T-helper 9 cell (primary cell): ENCODE results near the gene ADAM12.

Experiments
- DNase-seq: peaks from one replicate; pipeline ENCODE4 v3.0.0-alpha.2; 2020

ADAM12 gene

DNA sequence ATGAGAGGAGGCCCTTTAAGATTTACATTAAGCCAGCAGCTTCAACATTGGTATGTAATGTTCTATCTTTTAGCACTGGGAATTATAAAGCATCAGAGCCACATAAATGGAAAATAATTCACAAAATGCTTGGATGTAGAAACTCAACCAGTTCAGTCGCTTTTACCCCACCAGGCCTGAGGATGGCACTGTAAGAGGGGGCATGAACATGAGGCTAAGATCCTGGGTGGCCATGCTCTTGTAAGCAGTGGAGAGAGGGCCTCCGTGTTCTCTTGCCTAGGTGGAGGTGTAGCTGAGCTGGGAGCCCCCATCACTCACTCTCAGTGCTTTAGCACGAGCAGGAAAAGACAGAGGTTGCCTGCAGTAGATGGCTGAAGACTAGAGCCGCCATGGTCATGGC lies 253.1 kb downstream of the ADAM12 start:
- no peak for DNase-seq

DNA sequence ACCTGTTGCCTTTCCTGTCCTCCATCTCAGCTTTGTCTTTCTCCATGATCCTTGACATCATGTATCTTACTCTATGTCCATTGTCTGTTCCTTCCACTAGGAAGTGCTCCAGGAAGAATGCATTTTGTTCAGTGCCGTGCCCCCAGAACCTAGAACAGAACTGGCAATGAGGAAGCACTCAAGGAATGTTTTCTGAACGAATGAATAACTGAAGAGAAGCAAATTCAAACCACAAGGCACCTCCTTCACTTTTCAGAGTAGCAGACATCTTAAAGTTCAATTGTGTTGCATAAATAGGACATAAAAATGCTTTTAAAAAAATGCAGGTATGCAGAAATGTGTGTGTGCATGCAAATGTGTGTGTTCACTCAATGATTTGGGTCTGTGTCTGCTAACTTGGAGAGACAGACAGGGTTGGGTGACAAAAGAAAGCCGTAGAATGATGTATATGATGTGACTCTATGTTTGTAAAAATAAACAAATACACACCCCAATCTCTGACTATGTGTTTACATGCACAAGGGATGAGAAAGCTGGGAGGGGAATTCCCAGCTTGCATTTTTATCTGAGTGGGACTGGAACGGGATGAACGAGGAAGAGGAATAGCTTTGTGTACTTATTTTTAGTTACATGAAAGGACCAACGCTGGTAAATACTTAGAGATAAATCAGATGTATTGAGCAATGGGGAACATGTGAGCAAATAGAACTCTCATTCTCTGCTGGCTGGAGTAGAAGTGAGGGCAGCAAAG lies 254.2 kb downstream of the ADAM12 start:
- no peak for DNase-seq

DNA sequence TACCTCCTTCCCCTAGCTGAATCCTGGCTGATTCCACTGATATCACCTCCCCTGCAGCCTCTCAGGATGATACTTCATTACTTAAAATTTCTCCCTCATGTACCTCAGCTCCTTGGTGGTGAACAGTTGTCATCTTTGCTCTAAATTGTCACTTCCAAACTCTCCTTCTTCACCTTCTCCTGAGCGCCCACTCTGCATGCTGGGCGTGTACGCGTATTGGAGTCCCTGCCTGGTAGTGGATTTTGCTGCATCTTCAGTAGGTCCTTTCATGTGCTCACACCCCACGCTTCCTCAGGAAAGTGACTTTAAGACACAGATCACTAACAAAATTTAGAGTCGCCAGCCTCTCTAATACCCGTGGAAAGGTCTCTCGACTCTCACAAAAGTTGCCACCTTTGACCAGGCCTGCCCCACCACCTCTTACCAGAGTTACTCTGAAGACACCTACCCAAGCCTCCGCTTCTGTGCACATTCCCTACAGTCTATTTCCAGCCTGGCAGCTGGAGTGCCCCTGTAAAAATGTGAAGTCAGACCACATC lies 255.1 kb downstream of the ADAM12 start:
- no peak for DNase-seq

DNA sequence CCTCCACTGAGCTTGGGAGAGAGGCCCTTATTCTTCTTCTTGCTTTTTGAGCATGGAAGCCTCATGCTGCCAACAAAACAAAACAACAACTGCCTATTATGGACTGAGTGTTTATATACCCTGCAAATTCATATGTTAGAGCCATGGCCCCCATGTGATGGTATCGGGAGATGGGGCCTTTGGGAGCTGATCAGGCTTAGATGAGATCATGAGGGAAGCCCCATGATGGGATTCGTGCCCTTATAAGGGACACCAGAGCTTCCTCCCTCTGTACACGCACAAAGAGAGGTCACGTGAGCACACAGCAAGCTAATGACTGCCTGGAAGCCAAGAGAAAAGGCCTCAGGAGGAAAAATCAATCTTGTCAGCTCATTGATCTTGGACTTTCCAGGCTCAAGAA lies 256.9 kb downstream of the ADAM12 start:
- no peak for DNase-seq

DNA sequence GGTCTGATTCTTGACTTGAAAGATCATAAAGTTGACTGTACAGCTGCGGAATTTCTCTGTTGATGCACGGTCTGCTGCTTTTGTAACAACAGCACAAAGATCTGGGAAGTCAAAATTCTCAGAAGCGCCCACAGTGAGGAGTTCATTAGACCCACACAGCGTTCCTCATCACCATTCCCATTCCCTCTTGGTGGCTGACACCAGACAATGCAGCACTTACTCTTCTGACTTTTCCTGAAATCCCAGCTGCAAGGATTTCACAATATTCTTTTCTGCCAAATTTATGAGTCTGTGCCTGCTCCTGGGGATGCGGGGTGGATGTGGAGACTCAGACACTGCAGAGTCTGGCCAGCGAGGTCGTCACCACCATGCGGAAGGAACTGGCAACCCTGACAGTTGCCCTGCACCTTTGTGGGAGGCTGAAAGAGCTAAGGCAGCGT lies 258.0 kb downstream of the ADAM12 start:
- no peak for DNase-seq

DNA sequence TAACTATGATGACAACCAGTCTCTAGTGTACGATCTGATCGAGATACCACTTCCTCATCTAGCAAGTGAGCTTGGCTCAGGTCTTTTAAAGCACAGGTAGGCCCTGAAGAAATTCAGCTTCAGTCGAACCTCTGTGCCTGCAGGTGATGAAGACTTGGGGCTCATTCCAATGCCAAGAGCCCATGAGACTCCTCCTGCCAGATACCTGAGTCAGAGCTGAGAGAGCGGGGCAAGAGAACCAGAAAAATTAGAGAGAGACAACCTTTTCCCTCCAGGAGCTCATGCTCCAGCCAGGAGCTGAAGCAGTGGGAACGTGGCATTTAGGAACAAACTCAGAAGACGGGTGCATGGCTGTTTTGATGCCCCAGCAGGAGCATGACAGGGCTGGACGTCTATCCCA lies 259.3 kb downstream of the ADAM12 start:
- no peak for DNase-seq

DNA sequence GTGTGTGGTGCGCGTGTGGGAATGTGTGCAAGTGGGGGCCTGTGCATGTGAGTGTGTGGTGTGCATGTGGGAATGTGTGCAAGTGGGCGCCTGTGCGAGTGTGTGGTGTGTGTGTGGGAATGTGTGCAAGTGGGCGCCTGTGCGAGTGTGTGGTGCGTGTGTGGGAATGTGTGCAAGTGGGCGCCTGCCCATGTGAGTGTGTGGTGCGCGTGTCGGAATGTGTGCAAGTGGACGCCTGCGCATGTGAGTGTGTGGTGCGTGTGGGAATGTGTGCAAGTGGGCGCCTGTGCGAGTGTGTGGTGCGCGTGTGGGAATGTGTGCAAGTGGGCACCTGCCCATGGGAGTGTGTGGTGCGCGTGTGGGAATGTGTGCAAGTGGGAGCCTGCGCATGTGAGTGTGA lies 259.7 kb downstream of the ADAM12 start:
- no peak for DNase-seq

DNA sequence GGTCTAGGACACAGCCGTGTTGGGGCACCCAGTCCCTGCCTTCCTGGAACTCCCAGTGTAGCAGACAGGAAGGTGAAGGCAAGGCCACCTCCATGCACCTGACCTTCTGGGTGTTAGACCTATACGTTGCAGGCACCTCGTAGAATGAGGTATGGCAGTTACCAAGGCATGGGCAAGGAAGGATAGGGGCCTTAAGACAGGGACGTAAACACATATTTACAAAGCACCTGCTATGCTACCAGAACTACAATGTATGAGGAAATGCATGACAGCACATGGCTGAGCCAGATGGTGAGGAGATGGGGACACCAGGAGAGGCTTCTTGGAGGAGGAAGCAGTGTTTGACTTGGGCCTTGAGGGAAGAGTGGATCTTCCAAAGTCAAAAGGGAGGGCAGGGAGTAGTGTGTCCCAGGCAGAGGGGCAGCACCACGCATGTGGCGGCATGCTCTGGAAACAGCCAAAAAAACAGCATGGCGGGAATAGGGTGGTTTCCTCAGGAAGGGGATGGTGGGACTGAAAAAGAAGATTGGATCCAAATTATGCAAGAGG lies 260.7 kb downstream of the ADAM12 start:
- no peak for DNase-seq

DNA sequence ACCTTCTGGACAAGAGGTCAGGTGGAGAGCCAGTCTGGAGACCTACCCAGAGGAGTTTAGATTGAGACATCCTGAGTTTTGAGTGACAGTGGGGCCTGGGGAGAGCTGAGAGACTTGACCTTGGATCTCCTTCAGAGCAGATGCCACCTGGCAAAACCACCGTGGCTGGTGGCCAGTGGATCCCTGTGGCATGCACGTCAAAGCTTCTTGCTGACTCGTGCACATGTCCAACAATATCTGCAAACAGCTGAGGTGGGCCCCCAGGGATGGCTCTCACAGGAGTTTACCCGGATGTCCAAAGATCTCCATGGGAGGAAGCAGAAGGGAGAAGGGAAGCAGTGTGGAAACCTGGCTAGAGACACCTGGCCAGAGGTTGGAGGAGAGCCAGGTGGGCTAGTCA lies 261.4 kb downstream of the ADAM12 start:
- DNase-seq: no peak

DNA sequence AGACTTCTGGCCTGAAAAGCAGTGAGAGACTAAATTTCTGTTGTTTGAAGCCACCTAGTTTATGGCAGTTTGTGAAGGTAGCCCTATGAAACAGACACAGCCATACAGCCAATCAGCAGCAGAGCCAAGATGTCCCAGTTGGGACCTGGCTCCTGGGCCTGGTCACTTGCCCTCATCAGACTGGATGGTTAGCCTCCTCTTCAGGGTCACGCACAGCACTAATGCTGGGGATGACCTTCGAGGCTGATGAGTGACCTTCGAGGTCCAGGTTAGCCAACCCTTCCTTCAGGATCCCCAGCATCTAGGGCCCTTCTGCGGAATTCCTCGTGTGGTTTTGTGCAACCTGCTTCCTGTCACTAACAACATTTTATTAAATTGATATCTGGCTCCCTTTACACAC lies 262.3 kb downstream of the ADAM12 start:
- DNase-seq: no peak

DNA sequence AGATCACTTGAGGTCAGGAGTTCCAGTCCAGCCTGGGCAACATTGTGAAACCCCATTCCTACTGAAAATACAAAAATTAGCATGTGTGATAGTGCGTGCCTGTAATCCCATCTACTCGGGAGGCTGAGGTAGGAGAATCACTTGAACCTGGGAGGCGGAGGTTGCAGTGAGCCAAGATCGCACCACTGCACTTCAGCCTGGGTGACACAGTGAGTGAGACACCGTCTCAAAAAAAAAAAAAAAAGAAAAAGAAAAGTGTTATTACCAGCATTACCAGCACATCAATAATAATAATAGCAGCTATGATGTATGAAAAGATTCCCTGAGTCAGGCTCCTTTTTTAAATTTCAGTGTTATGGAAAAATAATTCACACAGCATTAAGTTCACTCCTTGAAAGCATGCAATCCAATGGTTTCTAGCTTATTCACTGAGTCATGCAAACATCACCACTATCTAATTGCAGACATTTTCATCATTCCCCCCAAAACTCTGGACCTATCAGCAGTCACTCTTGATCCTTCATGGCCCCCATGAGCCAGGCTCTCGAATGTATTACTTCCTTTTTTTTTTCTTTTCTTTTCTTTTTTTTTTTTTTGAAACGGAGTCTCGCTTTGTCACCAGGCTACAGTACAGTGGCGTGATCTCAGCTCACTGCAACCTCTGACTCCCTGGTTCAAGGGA lies 263.5 kb downstream of the ADAM12 start:
- DNase-seq: no peak

DNA sequence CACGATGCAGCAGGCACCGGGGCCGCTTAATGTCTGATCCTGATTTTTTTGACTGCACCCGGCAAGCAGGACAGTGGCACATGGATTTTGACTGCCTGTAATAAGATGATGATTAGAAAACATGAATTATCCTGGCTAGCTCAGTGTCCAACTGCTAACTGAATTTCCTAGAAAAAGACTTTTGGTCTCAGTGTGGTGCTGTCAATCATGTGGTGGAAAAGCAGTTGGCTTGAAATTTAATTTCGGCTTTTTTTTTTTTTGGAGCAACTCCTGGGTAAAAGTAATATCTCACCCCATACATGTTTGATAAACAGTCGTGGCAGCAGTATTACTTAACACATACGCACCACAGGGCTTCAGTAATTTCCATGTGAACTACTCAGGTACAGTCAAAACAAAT lies 264.2 kb downstream of the ADAM12 start:
- no peak for DNase-seq

DNA sequence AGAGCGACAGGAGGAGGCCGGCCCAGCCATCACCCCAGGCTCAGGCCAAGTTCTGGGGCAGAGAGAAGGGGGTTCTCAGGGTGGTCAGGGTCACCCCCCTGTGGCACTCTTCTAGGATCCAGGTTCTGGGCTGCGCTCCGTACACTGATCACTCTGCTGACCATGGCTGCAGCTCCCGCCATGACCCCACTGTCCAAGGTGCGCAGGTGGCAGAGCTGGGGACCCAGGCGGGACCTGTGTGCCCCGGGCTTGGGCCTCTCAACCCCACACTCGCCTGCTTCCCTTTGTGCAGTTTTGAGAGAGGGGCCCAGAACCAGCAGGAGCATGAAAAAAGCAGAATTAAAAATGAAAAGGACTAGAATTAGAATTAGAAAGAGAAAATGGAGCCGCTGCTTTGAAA lies 264.8 kb downstream of the ADAM12 start:
- no peak for DNase-seq

DNA sequence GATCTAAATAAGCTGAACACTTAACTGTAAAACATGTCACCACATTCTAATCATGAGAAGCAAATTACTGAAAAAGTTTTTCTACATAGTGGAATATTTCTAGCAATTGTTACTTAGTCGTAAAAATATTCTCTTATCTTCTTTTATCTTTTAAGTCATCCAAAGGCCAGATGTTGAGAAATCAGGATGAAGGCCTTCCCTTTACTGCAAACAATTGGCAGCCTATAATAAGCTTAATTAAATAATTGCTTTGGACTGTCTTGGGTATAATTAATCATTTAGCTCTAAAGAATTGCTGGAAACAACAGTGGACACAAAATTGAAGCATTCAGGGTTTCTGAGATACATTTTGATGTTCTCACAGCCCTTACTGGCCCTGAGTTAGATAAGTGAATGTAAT lies 265.4 kb downstream of the ADAM12 start:
- DNase-seq: no peak

DNA sequence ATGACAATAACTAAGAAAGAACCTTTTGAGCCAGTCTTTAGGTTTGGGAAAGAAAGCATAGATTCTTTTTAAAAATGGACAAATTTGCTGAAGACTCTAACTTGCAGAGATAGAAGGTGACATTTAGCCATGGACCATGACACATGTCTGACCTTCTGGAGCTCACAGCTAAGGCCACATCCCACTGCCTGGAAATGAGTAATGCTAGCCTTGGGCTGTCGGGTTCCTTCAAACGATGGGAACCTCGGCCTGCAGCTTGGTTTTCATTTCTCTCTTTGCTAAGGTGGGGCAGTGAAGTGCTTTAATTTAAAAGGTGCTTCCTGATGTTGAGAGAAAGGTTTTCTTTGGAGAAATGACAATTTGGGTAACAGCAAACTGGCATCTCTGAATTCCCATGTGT lies 268.7 kb downstream of the ADAM12 start:
- no peak for DNase-seq

DNA sequence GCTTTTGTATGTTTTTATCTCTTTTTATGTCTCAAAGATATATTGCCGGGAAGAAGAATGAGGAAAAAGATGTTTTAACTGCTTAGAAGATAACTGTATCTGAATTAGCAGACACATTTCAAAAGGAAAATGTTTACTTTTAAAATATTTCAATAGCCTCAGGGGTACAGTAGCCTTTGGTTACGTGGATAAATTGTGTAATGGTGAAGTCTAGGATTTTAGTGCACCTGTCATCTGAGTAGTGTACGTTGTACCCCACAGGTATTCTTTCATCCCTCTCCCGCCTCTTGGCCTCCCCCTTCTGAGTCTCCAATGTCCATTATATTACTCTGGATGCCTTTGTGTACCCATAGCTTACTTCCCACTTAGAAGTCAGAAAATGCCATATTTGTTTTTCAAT lies 269.8 kb downstream of the ADAM12 start:
- DNase-seq: no peak

DNA sequence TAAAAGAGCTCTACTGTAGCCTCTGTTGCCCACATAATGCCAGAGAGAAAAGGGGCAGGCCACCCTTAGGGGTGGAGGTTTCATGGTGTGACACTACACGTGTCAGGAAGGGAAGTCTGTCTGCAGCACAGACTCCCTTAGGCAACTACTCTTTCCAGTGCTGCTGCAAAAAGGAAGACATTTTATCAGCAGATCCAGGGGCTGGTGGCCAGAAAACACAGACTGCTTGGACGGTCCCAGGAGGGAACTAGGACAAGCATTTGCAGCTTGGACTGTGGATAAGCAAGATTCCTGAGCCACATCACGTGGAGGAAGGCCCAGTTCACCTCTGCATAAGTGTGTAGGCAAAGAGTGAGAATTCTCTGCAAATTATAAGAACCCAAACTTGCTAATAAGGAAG lies 271.1 kb downstream of the ADAM12 start:
- DNase-seq: no peak

DNA sequence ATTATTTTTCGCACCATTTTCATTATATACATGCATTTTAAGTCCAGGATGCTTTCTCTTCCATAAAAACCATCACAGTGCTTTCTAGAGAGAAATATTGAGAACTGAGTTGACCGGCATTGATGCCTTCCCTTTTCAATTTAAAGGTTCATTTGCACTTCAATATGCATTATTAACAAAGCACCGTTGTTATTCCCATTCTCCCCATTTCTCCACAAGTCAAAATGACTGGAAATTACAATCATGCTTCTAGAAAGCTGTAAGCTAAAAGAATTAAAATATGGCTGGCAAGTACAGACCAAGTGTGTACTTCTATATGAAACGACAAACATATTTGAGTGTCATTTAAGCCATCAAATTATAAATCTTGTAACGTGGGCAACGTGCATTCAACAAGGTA lies 272.4 kb downstream of the ADAM12 start:
- no peak for DNase-seq

DNA sequence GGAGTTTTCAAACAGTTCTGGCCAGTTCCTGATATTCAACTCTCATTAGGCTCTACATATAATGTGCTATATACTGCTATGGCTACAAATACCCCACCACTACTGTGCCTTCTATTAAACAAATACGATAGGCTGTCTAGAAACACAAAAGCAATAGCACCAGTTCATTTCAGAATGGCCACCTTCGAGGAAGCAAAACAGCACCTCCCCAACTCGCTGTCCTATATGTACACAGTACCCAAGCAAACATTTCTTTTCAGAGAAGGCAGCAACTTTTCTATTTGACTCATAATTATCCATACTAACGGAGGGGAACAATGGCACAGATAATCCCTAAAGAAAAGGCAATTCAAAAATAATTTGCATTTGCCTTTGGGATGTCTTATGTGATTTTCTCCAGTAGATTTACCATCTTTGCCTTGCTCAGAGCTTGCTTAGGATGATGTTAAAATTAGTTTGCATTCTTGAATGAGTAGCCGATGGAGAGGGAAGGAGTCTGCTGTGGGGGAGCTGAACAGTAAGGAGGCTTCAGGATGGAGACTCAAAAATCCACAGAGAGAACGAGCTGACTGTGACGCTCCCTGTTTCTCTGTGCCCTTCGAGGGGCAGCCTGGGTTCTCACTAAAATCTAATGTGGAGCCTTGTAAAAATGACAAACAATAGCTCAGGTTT lies 273.3 kb downstream of the ADAM12 start:
- DNase-seq: no peak

DNA sequence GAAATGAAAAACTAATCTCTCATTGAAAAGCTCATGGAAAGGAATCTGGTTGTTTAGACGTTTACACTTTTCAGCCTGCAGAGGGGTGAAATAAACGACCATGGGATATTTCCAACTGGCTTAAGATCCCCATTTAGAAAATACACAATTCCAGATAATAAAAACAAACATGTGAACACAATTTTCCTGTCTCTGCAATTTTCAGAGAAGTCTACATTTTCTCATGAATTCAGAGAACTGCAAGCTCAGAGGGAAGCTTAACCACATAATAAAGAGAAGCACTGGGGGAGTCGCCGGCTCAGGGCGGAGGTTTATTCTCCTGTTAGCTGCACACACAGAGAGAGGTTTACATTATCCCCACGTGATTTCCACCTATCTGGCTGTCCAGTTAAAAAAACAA lies 276.8 kb downstream of the ADAM12 start:
- no peak for DNase-seq

DNA sequence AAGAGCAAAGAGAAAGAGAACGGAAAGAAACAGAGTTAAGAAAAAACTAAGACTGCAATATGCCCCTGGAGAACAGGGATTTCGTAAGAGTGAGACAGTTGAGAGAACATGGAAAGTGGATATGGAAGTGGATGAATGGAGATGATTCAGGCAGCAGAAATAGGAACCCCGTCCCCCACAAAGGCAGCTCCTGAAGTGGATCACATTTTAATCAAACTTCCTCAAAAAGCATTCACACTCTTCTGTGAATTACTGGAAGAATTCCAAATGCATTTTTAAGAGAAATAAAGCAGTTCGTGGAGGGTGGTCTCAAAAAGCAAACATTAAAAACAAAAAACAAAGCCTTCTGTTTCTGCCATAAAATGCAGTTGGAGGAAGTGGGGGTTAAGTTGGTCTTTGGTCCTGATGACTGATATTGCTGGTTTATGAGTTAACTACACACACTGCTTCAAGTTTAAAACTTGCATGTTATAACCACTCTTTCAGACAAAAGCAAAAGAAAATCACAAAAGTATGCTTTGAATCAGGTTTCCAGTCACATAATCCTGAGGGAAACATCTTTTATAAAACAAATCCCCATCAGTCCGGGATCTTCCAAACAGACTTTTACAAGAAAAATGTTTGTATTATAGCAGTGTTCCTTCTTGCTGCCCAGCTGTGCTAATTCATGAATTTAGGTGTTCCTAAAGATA lies 277.6 kb downstream of the ADAM12 start:
- no peak for DNase-seq

DNA sequence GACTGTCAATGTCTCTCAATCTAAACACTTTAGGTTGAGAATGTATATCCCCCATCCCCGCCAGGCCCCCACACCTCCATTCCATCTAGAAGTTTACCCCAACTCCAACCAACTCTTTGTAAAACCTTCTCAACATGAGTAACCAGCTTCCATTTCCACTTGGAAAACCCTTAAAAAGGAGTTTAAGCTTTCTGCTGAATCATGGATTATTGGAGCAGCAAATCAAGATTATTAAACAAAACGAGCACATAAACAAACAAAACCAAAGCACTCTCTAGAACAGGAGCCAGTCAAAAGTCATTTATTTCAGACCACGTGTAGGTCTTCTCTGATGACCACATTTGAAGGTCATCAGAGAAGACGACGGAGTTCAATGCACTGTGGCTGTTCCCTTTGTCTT lies 278.4 kb downstream of the ADAM12 start:
- no peak for DNase-seq

DNA sequence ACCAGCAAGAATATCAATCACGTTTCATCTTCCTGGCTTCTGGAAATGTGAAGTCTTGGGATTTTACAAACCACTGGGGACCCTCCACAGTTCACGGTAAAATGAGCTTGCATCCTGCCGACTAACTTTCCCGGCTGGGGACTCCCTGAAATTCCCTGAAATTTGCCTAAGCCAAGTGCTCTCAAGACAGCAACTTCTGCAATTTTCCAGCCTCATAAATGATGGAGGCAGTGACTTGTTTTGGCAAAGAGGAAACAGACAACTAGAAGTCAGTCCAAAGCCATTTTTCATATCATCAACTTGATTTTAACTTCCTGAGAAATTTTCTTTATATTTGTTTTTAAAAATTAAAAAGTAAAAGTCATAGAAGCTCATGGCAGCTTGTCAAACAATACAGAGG lies 279.6 kb downstream of the ADAM12 start:
- no peak for DNase-seq
